MM.1S (cell line): ENCODE data around the gene NR0B1.

ENCODE experiments used
- CTCF ChIP-seq: fragments of 300-600 bp; sonication (generic); IDR thresholded peaks from 2 replicates; pipeline ENCODE4 v1.5.1; 2016; ENCODE audit warnings: antibody characterized with exemption, low read length, mixed read lengths
- EZH2 ChIP-seq: fragments of 300-600 bp; sonication (generic); optimal IDR thresholded peaks from 2 replicates; pipeline ENCODE3; 2017; ENCODE audit warnings: low read depth, mild to moderate bottlenecking, antibody characterized with exemption, low read length, mixed read lengths

- no peak for TF ChIP-seq CTCF
- no peak for TF ChIP-seq EZH2
Measured at GRCh38 chrX:30308263-30309138, 689 bp downstream of the NR0B1 start.
